NCI-H146 treated with DMSO at 0.1 percent for 48 hours (cell line): Measurements from ENCODE around the gene UBE2E2.

Experiments used
- DNase-seq: peaks from one replicate; lab custom pipeline; 2025; ENCODE audit not compliant: unreplicated experiment; lab: John Stamatoyannopoulos, UW

UBE2E2 gene

DNA sequence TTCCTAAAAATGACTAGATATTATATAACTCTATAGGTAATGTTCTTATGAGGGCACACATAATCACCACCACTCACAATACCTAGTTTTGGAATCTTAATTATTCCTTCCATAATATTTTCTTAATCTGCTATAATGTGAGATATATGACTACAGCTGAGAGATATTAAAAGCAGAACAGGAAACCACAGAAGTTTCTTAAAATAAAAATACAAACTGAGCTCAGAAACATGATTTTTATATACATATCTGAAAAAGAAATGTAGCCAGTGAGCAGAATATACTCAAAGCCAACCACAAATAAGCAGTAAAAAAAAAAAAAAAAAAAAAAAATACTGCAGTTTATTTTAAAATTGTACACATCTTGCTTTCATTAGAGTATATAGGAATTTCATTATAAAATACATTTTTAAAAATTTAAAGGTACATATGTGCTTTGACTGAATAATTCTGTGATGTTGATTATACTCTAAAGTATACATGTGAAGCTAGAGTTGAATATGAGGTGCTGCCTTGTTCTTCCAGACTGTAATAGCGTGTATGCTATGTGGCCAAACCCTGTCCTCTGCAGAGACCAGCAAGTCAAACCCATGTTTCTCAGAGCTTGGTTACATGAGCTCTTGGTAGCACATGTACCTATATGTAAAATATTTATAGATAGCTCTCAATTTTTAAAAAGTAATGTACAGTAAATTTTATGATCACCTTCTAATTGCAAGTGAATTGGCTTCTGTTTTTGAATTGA is 175.0 kb downstream of the UBE2E2 start:
- no peak for DNase-seq

DNA sequence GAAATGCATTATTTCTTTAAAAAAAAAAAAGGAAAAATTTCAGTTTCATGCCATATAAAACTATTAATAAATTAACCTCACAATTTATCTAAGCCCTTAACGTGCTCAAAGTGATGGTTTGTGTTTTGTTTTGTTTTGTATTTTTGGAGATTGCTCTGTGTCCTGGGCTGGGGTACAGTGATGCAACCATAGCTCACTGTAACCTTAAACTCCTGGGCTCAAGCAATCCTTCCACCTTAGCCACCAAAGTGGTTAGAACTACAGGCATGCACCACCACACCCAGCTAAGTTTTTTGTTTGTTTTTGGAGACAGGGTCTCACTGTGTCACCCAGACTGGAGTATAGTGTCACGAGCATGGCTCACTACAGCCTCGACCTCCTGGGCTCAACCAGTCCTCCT is 180.7 kb downstream of the UBE2E2 start:
- no peak for DNase-seq

DNA sequence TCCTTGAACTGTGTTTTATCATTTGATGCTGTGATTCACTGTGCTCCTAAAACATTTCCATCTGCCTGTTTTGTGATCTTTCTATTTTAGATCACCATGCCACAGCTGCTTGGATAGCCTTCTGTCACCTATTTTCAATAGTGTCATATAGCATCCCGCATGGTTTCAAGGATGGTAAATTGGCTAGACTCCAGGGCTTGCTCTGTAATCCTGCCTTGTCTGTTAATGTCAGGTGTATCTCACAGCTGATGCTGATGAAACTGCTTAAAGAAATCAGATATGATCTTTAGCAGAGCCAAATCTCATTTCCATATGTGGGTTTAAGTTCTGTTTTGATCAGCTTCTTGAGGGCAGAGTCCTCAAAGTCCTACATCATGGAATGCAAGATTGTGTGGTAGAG is 182.2 kb downstream of the UBE2E2 start:
- peak; percentile 26 for DNase-seq

DNA sequence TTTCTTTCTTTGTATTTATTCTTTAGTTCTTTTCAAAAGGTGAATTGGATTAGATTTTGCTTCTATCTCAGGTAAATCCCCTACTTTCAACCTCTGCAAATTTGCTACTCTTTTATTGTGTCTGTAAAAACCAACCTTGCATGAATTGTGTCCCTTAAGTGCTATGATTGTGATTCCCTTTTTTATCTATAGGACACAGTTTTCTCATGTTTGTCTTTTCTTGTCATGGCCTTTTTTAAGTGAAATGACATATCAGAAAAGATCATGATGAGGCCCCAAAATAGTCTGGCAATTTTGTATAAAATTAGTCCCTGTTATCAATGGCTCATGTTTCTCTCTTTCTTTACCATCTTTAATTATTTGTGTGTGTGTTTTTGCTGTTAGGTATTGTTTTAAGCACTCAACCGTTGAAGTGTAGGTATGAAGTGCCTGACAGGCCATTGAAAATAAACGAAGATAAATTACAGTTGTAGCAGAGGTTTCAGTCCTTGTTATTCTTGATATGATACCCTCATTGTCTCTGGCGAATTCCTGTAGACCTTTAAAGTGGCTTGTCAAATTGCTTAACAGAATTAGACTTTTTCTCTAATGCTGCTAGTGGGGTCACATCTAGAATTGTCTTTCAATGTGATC is 184.3 kb downstream of the UBE2E2 start:
- DNase-seq = no peak

DNA sequence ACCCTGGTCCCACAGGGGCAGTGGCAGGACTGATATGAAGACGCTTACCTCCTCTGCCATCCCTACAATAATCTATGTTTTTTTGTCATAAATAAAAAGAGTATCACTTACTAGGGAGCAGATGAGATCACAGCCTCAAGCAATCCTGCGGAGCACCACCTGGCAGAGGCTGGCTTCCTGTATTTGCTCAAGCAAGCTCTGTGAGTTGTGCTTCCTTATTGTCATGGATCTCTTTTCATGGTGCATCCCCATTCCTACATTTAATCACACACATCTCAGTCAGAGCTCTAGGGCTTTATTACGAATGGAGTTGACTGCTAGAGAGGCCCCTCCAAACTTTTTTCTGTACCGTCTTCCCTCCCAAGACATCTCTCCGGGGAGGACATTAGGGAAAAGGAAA is 186.0 kb downstream of the UBE2E2 start:
- DNase-seq = peak; percentile 74

DNA sequence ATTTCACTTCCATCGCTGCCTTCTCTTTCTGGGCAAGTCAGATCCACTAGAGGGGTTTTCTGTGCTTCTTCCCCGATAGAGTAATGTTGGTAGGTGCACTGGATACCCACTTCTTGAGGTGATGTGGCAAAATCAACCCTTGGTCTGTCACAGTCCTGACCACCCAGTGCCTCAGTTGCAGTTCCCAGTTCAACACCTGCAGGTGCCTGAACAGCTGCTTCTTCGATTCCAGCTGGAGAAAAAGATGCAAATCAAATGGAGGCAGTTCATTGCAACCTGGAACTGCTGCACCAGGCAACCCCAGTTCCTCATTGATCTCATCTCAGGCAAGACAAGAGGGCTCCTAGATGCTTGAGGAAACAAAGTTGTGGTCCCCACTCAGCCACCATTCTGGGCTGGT is 186.6 kb downstream of the UBE2E2 start:
- DNase-seq = no peak

DNA sequence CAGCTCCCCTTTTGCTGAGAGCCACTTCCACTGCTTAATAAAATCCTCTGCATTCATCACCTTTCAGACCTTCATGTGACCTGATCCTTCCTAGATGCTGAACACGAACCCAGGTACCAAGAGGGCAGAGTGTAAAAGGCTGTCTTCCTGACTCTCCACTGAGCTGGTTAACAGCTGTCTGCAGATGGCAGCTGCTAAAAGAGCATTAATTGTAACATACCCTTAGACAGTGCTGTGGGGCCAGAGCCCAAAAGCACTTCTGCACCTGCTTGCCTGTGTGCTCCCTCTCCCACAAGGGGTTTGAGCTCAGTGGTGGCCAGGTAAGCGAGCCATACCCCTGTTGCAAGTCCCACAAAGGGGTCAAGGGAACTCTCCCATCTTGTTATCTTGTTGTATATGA is 187.3 kb downstream of the UBE2E2 start:
- no peak for DNase-seq

DNA sequence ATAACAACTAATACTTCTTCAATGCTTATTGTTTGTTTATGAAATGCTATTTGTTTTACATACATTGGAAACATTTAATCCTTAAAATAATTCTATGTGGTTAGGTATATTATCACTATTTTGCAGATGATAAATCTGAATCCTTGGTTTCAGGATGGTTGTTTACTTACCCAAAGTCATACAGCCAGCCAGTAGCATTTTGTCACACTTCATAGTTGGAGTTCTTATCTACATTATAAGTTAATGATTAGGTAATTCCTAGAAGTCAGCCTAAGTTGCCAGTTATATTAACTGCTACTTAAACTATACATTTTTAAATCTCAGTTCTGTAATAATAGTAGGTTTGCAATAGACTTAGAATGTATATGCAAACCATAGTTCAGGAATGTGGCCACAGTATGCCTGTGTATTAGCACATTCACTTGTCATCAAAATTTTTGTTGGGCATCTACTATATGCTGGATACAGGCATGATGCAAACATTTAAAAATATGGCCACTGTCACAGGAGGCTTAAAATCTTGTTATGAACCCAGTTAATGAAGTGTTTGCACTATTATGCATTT is 187.9 kb downstream of the UBE2E2 start:
- DNase-seq = no peak

DNA sequence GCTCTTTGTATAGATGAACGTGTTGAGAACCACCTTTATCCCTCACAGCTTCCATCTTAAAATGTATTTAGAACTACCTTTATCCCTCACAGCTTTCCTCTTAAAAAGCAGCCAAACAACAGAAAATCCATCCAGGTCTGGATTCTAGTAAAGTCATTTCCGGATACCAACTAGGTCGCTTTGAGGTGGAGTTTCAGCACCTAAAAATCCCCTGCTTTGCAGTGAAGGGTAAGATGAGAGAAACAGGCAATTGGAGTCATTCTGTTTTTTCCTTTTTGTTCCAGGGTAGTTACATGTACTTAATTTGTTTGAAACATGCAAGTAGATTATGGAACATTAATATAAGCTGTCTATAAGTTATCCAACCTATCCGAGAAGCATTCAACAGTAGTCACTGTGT is 192.0 kb downstream of the UBE2E2 start:
- no peak for DNase-seq

DNA sequence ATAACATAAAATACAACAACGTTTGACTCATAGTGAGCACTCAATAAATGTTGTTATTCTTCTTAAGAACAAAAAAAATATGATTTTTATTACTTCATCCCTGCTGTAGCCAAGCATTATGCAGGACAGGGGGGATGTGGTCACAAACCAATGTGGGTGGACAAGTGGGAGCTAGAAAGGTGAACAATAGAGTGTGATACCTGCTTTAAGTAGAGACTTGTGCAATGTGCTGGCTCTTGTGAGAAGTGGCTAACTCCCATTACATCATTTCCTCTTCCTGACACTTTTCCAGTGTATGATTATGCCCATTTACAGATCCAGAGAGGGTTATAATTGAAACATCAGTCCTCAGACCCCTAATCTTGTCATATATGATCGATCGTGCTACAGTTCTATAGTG is 193.6 kb downstream of the UBE2E2 start:
- no peak for DNase-seq

DNA sequence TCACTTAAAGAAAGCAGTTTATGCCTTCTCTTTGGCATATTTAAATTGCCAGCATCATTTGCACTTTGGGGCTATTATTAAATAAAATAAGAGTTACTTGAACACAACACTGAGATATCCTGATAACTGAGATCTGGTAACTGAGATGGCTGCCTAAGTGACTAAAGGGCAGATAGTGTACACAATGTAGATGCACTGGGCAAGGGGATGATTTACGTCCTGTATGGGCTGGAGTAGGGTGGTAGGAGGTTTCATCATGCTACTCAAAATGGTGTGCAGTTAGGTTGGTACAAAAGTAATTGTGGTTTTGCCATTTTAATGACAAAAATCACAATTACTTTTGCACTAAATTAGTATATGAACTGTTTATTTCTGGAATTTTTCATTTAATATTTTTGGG is 196.1 kb downstream of the UBE2E2 start:
- DNase-seq = no peak

DNA sequence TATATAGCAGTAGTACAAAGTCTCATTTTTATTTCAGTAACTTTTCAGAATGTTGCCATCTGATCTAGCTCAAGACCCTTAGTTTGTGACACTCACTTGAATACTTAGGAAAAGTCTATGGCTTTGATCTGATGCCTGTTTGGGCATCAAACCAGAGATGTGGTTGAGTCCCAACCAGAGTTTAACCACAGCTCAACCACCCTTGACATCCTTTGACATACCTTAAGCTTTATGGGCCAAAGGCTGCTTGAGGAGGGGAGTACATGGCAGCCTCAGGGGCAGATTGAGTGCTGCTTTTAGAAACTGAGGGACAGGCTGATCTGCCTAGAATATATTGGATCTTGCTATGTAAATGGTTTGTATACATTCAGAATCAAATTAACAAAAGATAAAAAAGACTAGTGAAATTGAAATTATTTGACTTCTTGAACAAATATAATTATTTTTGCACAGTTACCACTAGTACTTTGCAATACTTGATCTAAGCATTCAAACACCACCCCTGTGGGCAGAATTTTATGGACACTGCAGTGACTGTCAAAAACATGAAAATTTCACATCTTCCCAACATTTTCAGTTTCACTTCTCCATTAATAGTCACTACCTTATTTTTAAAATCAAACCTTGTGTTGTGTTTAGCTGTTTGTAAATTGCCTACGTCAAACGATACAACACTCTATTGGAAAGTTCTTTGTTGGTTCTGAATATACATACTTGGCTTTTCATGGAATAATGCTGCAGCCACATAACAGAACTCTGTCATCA is 199.8 kb downstream of the UBE2E2 start:
- DNase-seq = no peak

DNA sequence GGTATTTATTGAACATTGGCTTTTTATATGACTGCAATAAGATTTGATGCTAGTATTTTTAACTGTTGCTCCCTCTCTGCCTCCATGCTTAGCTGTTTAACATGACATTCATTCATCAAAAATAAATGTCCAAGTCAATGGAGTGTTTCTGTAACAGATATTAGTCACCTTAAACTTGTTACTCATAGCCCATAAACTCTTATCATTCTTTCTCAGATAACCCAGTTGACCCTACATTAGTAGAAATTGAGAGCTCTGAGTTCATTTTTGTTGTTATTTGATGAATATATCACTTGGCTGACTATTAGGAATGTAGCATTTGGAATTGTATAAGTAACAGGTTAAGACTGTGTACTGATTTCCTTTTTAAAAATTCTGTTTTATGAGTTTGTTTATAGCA is 201.1 kb downstream of the UBE2E2 start:
- DNase-seq = no peak

DNA sequence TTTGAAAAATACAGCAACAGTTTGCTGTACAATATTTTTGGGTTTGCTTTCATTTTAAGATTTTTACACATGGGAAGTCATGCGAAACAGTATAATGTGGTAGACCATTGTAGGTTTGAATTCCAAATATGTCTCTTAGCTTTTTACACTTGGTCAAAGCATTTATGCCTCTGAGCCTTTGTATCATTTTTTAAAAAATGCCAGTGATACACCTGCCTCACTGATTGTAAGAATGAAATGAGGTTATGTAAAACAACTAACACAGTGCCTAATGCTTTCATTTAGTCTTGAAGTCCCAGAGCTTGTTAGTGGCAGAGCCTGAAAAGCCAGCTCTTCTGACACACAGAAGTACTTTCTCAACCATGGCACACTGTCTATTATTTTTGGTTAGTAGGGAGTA is 202.0 kb downstream of the UBE2E2 start:
- DNase-seq = no peak

DNA sequence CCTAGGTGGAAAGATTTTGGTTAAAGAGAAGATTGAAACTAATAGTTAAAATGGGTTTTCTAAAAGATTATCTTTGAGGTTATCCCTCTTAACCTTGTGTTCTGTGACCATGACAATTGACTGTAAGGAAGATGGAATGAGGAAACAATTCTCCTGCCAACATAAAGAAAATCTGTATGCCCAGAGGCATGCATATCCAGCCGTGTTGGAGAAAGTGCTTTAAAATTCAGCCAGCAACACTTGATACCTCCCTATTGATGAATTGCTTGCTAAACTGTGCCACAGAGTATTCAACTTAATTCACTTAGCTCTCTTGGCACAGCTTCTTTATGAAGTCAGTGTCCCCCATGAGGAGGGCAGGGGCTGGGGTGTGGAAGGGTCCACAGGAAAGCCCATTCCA is 203.5 kb downstream of the UBE2E2 start:
- no peak for DNase-seq

DNA sequence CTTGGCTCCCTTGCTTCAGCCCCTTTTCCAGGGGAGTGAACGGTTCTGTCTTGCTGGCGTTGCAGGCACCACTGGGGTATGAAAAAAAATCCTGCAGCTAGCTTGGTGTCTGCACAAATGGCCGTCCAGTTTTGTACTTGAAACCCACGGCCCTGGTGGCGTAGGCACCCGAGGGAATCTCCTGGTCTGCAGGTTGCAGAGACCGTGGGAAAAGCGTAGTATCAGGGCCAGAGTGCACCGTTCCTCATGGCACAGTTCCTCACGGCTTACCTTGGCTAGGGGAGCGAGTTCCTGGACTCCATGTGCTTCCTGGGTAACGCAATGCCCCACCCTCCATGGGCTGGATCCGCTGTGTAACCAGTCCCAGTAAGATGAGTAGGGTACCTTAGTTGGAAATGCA is 214.9 kb downstream of the UBE2E2 start:
- DNase-seq = no peak

DNA sequence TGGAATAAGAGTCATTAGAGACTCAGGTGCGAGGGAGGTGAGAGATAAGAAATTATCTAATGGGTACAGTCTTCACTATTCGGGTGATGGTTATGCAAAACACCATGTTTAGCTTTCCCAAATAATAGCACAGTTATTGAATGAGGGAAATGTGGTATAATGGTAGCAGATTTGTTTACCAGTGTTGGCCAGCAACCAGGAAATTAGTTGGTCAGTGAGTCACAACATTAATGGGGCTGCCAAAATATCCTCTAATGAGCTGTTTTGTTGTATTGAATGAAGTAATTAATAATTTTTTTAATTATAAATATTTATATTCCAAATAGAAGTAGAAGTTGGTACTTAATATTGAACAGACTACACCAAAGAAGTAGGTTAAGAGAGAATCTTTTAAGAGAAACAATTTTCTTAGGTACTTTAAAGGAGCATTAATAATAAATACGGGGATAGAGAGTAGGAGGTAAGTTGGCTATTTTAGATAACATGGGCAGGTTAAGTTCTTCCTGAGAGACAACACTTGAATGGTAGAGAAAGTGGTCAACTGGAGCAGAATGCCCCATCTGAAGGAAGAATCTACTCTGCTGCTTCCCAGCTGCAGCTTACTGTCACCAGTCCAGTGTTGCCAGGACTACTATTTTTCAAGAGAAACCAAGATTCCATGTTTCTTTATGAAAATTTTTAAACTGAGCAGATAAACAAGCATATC is 218.8 kb downstream of the UBE2E2 start:
- DNase-seq = no peak

DNA sequence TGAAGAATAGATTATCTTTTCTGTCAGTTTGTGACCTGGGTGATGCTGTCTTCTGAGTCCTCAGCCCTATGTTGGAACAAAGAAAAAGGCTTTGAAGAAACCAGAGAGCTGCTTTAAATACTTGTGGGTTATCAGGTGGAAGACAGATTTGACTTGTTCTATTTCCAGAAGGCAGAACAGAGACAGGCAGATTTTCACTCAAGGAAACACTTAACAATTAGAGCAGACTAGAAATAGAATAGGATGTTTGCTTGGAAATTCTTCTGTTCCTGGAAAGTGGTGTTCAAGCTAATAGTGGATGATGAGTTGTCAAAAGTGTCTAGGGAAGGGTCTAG is 219.4 kb downstream of the UBE2E2 start:
- DNase-seq = no peak

DNA sequence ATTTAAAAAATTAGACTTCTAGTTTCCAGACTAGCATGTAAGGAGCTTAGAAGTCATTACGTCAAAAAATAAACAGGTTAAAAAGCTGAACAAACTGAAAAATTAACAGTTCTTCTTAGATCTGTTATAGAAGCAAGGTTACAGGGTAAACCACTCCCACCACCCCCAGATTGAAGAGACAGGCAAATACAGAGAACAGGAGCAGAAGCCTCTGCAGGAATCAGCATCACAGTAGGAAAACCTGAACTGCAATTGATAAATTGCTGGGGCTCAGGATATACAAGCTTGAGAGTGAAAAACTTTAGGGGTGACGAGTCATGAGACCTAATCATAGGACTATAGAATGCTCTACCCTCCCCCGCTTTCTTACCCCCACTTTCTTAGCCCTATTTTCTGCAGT is 222.3 kb downstream of the UBE2E2 start:
- DNase-seq = no peak

DNA sequence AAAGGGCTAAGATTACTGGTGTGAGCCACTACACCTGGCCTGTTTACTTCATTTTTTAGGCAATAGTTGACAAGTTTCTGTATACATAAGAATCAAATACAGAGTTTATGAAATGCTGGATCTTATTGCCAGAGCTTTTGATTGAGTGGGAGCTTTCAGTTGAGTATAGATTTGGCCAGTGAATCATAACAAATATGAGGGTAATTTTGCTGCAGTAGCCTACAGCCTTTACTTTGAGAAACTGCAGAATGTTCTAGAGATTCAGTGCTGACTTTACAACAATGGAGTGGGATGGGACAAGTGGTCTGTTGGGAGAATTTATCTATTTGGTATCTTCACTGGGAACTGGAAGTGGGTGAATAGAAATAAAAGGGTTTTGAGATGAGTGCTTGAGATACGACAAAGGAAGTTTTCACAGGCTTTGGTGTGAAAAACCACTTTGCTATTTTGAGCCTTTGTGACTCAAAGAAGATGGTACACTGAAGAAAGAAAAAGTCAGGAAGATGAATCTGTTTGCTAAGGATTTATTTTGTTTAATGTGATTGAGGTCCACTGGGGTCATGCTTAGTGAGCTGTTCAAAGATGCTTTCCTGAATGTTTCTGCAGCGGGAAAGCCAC is 227.8 kb downstream of the UBE2E2 start:
- DNase-seq = no peak

DNA sequence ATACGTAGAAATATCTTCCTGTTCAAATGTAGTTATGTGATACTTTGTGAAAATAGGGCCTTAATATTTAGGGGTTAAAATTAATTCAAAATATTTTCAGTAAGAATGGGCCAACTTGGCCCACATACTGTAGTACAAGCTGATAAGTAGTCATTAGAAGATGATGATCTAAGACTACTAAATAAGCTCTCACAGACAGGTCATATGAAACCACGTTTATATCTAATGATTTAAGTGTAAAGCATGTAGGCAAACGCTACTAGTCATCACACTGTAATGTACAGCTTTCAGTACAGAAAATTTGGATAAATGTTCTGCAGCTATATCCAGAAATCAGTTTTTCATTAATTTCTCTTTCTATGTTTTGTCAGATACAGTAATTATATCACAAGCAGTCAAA is 228.6 kb downstream of the UBE2E2 start:
- DNase-seq = no peak
